Fibroblast of skin of abdomen (primary cell): ENCODE results near the gene GPATCH4.
"Not testable (repeated sequence)": the region's sequence is repeated elsewhere in the genome, so short reads cannot be mapped to it uniquely, and the experiment has no call there.

Experiments
- DNase-seq: peaks from one replicate; pipeline ENCODE4 v3.0.0-alpha.2; 2013

Gene GPATCH4

DNA sequence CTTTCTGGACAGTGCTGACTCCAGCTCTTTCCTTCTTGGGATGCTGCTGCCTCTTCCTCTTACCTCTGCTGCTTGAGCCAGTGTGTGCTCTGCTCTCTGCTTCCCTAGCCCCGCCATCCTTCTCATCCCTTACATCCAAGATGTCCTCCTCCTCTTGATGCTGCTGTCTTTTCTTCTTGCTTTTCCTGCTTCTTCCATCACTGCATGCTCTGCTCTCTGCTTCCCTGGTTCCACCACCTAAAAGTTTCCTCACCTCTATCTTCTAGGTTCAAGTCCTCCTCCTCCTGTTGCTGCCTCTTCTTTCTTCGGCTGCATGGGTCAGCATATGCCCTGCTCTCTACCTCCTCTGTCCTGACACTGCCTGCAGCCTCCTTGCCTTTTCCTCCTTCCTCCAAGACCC lies 6.3 kb downstream of the GPATCH4 start:
- no peak for DNase-seq

DNA sequence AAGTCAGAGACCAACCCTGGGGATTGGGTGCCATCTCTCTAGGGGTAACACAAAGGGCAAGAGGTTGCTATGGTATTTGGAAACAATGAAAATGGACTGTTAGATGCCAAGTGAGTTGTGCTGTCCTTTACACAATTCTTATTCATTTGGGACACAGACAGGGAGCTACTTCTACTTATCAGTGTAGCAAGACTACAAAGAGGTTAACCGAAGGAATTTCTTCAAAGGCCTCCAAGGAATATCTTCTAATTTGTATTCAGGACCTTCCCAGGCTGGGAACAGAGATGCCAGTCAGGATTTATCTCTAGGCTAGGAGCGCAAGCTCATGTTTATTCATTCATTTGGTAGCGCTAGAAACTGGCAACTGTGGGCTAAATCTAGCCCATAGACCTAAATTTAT lies 7.1 kb downstream of the GPATCH4 start:
- no peak for DNase-seq

DNA sequence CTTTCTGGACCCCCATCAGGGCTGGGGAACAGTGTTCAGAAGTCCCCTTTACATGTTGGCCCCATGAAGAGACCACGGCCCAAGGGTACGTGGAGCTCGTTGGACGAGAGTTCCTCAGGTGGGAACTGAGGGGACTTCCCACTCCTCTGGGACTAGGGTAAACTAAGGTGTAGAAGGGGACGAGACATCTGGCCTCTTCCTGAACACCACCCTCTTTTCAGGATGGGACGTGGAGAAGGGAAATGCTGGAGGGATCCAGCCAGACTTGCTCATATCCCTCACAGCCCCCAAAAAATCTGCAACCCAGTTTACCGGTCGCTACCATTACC lies 7.7 kb downstream of the GPATCH4 start:
- no peak for DNase-seq

DNA sequence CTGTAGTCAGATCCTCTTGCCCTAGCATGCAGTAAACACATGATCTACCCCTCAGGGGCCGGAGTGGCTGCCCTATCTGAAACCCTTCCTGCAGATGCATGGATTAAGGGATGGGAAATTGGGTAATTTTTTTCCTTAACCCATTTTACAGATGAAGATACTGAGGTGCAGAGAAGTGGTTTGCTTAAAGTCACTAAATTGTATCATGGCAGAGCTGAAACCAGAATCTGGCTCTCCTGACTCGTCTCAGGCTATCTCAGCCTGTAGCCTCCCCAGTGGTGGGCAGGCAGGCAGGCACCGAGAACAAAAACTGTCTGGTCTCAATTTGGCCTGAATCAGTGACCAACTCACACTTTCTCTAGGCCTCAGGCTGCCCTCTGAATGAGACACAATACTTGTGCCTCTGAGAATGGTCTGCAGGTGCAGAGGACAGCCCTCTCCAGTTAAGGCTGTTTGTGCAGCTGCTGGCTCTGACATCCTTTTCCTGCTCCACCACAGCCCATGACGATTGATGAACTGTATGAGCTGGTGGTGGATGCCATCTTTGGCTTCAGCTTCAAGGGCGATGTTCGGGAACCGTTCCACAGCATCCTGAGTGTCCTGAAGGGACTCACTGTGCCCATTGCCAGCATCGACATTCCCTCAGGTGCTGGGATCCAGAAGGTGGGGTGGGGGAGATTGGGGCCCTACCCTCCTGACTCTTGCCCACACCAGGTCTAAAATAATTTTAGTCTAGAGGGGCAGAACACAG lies 8.2 kb downstream of the GPATCH4 start:
- no peak for DNase-seq

DNA sequence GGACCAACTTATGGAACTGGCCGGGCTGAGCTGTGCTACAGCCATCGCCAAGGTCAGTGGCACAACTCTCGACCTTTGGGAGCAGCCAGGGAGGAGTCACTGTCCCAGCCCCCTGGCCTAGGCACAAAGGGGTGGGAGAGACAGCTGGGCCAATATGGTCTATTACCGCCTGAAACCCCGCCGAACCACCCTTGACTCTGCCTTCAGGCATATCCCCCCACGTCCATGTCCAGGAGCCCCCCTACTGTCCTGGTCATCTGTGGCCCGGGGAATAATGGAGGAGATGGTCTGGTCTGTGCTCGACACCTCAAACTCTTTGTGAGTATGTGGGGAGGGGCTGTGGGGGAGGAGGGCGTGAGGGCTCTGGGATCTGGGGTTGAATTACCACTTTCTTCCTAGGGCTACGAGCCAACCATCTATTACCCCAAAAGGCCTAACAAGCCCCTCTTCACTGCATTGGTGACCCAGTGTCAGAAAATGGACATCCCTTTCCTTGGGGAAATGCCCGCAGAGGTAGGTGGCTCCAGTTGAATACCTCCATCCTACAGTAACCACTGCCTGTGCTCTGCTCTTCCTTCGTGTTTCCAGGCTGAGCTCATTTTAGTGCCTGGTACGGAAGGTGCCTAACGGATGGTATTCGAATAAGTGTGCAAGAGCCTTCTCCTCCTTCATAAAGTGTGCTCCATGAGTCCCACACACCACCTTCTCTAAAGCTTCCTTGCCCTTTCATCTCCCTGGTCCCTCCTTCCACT lies 8.9 kb downstream of the GPATCH4 start:
- DNase-seq: no peak

DNA sequence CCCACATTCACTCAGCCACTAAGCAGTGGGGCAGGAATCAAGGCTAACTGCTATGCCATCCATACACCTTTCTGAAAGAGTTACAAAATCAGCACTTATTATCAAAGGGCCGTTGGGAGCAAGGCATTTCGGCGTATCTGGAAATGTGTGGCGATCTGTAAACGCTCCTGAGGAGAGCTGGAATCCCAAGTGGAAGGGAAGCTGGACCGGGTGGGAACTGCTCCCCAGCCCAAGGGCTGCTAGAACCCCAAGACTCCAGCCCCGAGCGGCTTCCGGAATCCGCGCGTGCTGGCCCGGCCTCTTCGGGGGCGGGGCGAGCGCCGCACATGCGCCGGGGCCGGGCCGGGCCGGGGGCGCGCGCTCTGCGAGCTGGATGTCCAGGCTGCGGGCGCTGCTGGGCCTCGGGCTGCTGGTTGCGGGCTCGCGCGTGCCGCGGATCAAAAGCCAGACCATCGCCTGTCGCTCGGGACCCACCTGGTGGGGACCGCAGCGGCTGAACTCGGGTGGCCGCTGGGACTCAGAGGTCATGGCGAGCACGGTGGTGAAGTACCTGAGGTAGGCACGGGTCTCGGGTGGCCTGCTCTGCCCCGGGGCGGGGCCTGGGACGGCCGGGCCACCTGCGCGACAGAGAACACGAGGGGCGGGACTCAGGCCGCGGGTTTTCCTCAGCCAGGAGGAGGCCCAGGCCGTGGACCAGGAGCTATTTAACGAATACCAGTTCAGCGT lies 9.7 kb downstream of the GPATCH4 start, which contains the start of gene NAXE:
Gene NAXE, plus strand, starts transcription at position 345 of the 726 bp plus-strand sequence. Its CDS starts 29 bp downstream, at position 374.
- DNase-seq: peak; percentile 69

DNA sequence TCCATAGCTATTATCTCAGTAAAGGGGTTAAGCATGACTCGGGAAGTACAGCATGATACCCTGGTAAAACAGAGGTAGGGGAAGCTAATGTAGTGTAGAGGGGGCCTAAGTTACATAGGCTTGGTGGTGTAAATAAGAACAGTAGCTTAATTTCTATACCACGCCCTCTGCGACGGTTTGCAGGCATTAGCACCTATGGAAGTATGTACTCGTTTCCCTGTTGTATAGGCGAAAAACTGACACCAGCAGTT lies 10.2 kb downstream of the GPATCH4 start:
- DNase-seq: no peak

DNA sequence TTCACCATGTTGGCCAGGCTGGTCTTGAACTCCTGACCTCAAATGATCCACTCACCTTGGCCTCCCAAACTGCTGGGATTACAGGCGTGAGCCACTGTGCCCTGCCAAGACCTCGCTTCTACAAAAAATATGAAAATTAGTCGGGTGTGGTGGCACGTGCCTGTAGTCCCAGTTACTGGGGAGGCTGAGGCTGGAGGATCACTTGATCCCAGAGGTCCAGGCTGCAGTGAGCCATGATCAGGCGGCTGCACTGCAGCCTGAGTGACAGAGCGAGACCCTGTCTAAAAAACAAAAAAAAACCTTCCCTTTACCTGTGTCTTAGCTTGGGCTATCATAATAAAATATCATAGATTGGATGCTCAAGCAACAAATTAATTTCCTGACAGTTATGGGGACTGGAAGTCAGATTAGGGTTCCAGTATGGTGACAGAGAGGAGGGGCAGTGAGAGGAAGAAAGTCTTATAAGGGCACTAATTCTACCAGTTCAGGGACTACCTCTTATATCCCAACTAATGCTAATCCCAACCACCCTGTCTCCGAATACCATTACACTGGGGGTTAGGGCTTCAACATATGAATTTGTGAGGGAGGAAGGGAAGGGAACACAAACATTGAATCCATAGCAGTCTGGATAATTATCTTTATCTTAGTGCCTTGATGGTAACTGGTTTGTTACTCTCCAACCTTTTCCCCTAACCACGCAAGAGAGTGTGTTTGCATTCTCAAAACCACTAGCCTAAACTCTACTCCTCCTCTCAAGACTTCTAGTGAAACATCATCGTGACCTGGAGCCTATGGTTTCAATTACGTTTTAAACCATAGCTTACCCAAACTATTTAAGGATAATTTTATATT lies 10.7 kb downstream of the GPATCH4 start:
- DNase-seq: no peak

DNA sequence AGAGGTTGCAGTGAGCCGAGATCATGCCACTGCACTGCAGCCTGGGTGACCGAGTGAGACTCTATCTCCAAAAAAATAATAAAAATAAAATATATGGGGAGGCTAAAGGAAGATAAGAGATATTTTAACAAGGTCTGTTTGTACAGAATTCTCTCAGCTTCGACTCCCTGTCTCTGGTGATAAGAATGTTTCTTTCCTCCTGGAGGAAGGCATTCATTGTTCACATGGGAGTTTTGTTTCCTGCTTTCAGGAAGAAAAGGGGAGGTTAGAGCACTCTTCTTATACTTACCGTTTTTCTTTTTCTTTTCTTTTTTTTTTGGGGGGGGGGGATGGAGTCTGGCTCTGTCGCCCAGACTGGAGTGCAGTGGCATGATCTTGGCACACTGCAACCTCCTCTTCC lies 11.7 kb downstream of the GPATCH4 start:
- no peak for DNase-seq

DNA sequence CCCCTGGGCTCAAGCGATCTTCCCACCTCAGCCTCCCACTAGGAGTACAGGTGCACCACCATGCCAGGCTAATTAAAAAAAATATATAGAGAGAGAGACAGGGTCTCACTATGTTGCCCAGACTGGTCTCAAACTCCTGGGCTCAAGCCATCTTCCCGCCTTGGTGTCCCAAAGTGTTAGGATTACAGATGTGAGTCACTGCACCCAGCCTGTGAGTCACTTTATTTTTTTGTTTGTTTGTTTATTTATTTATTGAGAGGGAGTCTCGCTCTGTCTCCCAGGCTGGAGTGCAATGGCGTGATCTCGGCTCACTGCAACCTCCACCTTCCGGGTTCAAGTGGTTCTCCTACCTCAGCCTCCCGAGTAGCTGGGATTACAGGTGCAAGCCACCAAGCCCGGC lies 13.4 kb downstream of the GPATCH4 start:
- not testable (repeated sequence) for DNase-seq

DNA sequence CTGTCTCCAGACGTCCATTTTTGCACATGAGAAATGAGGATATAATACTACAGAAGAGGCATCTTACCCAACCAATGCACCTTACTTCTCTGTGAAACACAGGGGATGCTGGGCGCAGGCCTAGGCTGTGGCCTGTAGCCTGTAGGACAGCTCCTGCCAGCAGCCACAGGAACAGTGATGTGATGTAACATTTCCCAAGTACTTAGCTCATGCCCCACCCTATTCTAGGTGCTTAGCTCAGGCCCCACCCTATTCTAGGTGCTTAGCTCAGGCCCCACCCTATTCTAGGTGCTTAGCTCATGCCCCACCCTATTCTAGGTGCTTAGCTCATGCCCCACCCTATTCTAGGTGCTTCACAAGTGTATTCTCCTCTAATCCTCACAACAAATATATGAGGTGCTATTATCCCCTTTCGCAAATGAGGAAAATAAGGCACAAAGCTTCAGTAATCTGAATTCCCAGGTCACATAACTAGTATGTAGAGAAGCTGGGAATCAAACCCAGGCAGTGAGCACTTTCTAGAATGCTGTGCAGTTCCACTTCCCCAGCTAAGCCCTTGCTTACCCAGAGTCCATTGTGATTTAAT lies 14.3 kb downstream of the GPATCH4 start:
- no peak for DNase-seq

DNA sequence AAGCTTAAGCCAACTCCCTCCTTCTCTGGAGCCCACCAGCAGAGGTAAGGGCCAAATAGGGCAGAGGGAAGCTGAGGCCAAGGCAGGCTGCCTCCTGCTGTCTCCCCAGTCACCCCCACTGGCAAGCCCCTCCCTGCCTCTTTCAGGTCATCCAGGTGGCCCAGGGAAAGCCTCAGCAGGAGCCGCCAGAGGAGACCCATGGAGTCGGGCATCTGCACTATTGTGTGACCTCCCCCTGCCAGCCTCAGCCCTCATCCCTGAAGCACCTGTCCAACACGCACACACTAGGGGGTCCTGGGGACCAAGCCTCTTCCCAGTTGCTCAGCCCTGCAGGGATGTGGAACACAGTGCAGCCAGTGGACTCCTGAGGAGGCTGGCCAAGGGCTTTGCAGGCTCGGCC lies 15.0 kb downstream of the GPATCH4 start:
- DNase-seq: no peak

DNA sequence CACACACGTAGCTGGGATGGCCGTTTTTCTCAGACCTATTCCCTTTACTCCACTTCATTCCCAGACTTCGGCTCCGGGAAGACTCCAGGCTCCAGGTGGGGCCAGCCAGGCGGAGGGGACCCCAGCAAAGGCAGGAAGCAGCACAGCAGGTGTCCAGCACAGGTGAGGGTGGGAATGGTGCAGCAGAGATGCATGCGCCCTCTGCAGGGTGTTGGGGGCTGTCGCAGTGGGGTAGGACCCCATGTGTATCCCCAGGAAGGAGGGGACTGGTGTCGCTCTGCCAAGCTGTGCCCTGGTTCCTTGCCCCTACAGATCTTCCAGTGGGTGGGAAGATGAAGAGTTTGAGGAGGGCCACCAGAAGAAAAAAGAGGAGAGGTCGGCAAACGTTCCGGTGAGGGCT lies 16.5 kb downstream of the GPATCH4 start:
- no peak for DNase-seq

DNA sequence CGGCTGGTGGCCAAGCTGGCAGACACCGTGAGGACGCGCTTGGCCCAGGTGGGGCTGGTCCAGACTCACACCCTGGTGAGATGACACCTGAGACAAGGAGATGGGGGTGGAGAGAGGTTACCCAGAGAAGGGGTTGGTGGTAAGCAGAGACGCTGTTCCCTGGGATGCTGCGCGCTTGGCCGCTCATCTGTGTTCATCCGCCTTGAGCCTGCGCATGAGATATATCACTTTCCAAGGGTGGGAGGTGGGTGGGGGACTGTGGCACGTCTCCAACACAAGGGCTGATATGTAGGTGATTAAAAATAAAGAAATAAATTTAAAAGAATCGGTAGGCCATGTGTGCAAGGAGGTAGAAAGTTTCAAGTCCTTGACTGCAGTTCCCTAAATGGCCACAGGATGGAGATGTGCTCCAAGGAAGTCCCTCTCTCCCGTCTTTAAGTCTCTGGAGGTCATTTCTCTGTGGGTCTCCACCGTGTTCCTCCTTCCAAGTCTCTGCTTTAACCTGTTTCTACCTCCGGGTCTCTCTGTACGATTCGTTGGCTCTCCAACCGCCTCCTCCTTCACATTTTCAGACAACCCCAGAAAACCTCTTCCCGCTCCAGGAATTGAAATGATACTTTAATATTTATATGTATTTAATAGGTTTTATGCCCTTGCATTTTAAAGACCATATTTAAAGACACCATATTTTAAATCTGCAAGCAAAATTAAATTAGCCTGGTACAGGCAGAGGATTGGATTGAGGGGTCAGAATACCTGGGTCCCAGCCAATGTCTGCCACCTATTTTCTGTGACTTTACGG lies 17.3 kb downstream of the GPATCH4 start:
- peak; percentile 71 for DNase-seq

DNA sequence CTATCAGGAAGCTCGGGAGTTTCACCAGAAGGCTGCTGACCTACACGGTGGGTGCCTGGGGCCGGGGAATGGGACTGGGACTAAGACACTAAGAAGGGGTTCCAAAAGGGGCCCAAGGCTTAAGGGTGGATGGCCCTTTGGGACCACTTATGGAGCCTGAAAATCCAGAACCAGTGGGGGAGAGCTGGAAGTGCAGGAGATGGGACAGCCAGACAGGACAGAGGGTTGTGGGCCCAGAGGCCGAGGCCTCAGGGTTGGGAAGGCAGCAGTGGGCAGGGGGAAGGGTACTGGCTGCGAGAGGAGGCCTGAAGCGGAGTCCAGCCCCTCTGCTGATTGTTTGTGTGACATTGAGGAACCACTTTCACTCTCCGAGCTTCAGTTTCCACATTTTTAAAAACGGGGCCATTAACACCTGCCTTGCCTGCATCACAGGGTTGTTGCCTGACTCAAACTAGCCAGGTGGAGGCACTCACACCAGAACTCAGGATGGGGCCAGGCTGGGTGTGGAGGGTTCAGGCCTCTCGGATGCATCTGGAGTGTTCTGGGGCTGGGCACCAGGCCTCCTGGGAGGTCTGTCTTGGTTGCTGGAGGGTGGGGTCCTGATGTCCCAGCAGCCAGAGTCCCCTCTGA lies 18.8 kb downstream of the GPATCH4 start:
- no peak for DNase-seq

DNA sequence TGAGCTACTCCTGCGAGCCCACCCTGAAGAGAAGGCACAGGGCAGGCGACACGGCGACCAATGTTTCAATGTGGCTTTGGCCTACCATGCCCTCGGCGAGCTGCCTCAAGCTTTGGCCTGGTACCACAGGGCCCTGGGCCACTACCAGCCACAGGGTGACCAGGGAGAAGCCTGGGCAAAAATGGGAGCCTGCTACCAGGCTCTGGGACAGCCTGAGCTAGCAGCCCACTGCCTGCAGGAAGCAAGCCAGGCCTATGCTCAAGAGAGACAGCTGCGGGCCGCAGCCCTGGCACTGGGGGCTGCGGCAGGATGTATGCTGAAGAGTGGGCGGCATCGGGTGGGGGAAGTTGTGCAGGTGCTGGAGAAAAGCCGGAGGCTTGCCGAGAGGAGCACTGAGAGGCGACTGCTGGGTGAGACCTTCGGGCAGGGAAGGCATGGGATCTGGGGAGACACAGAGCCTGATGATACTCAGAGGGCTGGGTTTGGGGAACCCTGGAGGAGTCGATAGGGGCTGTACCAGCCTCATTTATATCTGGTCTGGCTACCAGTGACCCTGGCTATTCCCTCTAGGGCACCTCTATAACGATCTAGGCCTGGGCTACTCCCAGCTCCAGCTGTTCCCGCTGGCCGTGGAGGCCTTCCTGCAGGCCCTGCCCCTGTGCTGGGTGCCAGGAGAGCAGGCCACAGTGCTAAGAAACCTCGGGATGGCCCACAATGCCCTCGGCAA lies 19.5 kb downstream of the GPATCH4 start:
- no peak for DNase-seq

DNA sequence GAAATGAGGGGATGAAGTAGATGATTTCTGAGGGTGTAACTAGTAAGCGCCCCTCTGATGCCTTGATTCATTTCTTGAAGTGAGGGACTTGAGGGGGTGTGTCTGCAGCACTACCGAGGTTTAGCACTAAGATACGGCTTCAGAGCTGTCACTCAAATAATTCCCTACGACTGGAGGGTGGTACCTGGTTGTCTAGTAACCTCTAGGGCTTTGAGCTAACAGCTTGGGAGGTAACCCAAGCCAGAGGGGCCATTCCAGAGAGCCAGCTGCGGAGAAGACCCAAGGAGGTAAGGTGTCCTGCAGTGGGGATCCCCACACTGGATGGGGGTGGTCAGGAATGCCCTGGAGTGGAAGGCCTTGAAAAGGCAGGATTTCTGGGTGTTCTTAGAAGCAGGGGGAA lies 21.8 kb downstream of the GPATCH4 start, which contains the start of gene TTC24:
Gene TTC24, plus strand, starts transcription at position 252 of the 400 bp plus-strand sequence. CDS start 1,642 bp downstream, outside the sequence.
- no peak for DNase-seq

DNA sequence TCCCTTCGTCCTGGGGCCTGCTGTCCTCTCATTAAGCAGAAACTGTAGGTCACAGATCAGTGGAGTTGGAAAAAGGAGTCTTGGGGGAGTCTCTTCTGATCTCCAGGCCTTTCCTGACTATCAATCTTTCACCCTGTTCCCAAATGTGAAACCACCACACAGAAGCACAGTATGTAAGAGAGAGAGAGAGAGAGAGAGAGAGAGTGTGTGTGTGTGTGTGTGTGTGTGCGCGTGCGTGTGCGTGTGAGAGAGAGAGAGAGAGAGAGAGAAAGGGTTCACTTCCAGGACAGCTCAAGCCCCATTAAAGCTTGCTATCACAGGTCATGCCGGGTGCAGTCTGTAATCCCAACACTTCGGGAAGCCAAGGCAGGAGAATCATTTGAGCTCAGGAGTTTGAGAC lies 23.2 kb downstream of the GPATCH4 start:
- DNase-seq: no peak

DNA sequence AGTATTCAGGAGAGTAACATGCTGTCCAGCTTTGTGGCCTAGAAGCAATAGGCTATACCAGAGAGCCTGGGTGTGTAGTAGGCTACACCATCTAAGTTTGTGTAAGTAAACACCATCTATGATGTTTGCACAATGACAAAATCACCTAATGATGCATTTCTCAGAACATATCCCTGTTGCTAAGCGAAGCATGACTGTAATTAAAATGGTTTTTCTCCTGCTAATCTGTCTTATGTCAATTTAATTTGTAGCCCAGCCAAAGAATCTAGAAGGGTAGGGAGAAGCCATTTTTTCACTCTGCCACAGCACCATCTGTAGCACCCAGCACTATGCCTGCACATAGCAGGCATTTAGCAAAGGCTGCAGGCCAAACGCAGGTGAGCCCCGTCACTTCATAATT lies 23.7 kb downstream of the GPATCH4 start:
- no peak for DNase-seq

DNA sequence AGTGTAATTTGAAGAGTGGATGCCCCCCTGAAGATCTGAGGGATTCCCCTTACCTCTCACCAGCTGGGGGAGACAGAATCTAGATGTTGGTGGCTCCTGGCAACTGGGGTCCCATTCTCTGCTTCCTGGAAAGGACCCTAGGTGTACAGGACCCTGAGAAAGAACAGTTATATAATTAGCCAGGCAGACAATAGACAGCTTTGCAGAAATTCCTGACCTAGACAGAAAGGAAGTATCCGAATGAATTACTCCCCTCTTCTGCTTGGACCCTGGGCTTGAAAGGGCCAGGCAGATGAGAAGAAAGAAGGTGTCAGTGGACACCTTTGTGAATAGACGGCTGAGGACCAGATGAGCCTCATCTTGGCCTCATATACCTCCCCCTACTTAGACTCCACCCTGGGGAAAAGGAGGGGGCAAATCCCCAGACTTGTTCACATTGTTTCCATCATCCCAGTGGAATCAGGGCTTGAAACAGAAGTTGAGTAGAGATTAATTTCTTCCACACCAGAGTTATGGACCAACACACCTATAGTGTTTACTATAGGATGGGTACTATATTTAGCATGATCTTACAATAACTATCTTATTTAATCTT lies 27.1 kb downstream of the GPATCH4 start:
- no peak for DNase-seq
